ENCODE data around the gene EMC1.

The EMC1 gene

DNA sequence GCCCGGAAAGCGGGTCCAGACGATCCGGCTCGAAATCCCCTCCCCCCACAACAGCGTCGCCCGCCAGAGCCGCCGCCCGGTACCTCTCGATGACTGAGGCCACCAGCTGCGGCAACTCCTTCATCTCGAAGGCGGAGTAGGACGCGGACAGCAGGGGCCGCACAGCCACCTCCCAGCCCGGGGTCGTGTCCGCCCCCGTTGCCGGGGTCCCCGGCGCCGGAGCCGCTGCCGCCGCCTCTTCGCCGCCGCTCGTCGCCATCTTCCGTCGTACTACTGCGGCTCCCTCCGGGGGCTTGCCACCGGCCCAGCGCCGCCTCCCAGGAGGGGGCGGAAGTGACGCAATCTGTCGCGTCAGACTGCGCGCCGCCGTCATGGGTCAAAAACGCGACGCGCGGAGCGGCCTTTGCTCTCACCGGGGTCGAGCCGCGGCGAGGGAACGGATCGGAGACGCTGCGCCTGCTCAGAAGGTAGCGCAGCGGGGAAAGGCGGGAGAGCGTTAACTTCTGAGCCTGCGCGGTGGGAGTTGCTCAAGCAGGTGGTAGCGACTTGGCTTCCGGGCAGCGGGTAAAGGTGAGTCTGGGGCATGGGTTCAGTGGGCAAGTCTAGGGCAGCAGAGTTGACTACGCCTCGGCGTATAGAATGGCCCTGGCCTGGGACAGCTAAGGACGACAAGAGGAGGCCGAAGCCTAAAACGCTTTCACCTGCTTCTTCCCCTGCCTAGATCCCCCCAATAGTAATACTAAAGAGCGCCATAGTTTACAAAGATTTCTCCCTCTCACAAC, 41.1 kb downstream of the EMC1 start, which contains the start of gene UBR4 (continued):
- TF ChIP-seq, protein P1, sequence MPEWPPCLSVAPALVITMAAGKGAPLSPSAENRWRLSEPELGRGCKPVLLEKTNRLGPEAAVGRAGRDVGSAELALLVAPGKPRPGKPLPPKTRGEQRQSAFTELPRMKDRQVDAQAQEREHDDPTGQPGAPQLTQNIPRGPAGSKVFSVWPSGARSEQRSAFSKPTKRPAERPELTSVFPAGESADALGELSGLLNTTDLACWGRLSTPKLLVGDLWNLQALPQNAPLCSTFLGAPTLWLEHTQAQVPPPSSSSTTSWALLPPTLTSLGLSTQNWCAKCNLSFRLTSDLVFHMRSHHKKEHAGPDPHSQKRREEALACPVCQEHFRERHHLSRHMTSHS (tag by site-specific recombination; IDR thresholded peaks at IDR 0.05): no peak
- TF ChIP-seq, protein P2, sequence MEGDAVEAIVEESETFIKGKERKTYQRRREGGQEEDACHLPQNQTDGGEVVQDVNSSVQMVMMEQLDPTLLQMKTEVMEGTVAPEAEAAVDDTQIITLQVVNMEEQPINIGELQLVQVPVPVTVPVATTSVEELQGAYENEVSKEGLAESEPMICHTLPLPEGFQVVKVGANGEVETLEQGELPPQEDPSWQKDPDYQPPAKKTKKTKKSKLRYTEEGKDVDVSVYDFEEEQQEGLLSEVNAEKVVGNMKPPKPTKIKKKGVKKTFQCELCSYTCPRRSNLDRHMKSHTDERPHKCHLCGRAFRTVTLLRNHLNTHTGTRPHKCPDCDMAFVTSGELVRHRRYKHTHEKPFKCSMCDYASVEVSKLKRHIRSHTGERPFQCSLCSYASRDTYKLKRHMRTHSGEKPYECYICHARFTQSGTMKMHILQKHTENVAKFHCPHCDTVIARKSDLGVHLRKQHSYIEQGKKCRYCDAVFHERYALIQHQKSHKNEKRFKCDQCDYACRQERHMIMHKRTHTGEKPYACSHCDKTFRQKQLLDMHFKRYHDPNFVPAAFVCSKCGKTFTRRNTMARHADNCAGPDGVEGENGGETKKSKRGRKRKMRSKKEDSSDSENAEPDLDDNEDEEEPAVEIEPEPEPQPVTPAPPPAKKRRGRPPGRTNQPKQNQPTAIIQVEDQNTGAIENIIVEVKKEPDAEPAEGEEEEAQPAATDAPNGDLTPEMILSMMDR (tag by site-specific recombination; IDR thresholded peaks at IDR 0.05): peak; percentile 43; the same call in 1 of the 2 replicates
- TF ChIP-seq EGR2 (tag by site-specific recombination; IDR thresholded peaks at IDR 0.05; ENCODE audit: low read depth) (no peak; the same call in 1 of the 2 replicates), ZSCAN4 (tag by site-specific recombination; IDR thresholded peaks at IDR 0.05) (no peak), PRDM1 (tag by site-specific recombination; IDR thresholded peaks at IDR 0.05) (0 out of 2 replicates have a peak, but pooled peaks have one; percentile 4), ZNF664 (tag by site-specific recombination; IDR thresholded peaks at IDR 0.05) (0 out of 2 replicates have a peak, but pooled peaks have one; percentile 0), ZNF202 (tag by site-specific recombination; IDR thresholded peaks at IDR 0.05; ENCODE audit: borderline replicate concordance) (no peak), ZNF548 (tag by site-specific recombination; IDR thresholded peaks at IDR 0.05) (no peak), ZBTB21 (tag by site-specific recombination; IDR thresholded peaks at IDR 0.05) (peak; percentile 99), ZNF658 (tag by site-specific recombination; IDR thresholded peaks at IDR 0.05) (no peak), ZFP37 (tag by site-specific recombination; IDR thresholded peaks at IDR 0.05) (no peak), HOXA7 (CRISPR knock-in tag; IDR thresholded peaks at IDR 0.05; ENCODE audit: borderline replicate concordance) (no peak), ZBTB1 (tag by site-specific recombination; IDR thresholded peaks at IDR 0.05) (0 out of 2 replicates have a peak, but pooled peaks have one; percentile 9), SALL2 (tag by site-specific recombination; IDR thresholded peaks at IDR 0.05; ENCODE audit: borderline replicate concordance) (no peak; the same call in 1 of the 2 replicates), ZNF473 (tag by site-specific recombination; IDR thresholded peaks at IDR 0.05) (no peak), ZNF558 (tag by site-specific recombination; IDR thresholded peaks at IDR 0.05) (no peak), ZNF776 (tag by site-specific recombination; IDR thresholded peaks at IDR 0.05; ENCODE audit: borderline replicate concordance) (no peak), ZBTB26 (tag by site-specific recombination; optimal IDR thresholded peaks at IDR 0.05) (peak; percentile 97), ZNF302 (tag by site-specific recombination; IDR thresholded peaks at IDR 0.05; ENCODE audit: low read depth) (peak; percentile 85), ZNF426 (tag by site-specific recombination; IDR thresholded peaks at IDR 0.05) (no peak), ZNF341 (tag by site-specific recombination; IDR thresholded peaks at IDR 0.05; ENCODE audit: low read depth) (peak; percentile 48), IKZF3 (tag by site-specific recombination; IDR thresholded peaks at IDR 0.05) (0 out of 2 replicates have a peak, but pooled peaks have one; percentile 22)
- TF ChIP-seq, protein P3, sequence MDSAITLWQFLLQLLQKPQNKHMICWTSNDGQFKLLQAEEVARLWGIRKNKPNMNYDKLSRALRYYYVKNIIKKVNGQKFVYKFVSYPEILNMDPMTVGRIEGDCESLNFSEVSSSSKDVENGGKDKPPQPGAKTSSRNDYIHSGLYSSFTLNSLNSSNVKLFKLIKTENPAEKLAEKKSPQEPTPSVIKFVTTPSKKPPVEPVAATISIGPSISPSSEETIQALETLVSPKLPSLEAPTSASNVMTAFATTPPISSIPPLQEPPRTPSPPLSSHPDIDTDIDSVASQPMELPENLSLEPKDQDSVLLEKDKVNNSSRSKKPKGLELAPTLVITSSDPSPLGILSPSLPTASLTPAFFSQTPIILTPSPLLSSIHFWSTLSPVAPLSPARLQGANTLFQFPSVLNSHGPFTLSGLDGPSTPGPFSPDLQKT (IDR thresholded peaks at IDR 0.05; ENCODE audit: borderline replicate concordance, low read depth, low read length): peak; percentile 42; the same call in 1 of the 2 replicates
- TF ChIP-seq, protein P4, sequence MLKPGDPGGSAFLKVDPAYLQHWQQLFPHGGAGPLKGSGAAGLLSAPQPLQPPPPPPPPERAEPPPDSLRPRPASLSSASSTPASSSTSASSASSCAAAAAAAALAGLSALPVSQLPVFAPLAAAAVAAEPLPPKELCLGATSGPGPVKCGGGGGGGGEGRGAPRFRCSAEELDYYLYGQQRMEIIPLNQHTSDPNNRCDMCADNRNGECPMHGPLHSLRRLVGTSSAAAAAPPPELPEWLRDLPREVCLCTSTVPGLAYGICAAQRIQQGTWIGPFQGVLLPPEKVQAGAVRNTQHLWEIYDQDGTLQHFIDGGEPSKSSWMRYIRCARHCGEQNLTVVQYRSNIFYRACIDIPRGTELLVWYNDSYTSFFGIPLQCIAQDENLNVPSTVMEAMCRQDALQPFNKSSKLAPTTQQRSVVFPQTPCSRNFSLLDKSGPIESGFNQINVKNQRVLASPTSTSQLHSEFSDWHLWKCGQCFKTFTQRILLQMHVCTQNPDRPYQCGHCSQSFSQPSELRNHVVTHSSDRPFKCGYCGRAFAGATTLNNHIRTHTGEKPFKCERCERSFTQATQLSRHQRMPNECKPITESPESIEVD (tag by site-specific recombination; IDR thresholded peaks at IDR 0.05): no peak
- TF ChIP-seq, protein P5, sequence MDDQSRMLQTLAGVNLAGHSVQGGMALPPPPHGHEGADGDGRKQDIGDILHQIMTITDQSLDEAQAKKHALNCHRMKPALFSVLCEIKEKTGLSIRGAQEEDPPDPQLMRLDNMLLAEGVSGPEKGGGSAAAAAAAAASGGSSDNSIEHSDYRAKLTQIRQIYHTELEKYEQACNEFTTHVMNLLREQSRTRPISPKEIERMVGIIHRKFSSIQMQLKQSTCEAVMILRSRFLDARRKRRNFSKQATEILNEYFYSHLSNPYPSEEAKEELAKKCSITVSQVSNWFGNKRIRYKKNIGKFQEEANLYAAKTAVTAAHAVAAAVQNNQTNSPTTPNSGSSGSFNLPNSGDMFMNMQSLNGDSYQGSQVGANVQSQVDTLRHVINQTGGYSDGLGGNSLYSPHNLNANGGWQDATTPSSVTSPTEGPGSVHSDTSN (CRISPR knock-in tag; IDR thresholded peaks at IDR 0.05): peak; percentile 80
- TF ChIP-seq, protein P6, sequence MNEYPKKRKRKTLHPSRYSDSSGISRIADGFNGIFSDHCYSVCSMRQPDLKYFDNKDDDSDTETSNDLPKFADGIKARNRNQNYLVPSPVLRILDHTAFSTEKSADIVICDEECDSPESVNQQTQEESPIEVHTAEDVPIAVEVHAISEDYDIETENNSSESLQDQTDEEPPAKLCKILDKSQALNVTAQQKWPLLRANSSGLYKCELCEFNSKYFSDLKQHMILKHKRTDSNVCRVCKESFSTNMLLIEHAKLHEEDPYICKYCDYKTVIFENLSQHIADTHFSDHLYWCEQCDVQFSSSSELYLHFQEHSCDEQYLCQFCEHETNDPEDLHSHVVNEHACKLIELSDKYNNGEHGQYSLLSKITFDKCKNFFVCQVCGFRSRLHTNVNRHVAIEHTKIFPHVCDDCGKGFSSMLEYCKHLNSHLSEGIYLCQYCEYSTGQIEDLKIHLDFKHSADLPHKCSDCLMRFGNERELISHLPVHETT (tag by site-specific recombination; IDR thresholded peaks at IDR 0.05): peak; percentile 63
- TF ChIP-seq, protein P7, sequence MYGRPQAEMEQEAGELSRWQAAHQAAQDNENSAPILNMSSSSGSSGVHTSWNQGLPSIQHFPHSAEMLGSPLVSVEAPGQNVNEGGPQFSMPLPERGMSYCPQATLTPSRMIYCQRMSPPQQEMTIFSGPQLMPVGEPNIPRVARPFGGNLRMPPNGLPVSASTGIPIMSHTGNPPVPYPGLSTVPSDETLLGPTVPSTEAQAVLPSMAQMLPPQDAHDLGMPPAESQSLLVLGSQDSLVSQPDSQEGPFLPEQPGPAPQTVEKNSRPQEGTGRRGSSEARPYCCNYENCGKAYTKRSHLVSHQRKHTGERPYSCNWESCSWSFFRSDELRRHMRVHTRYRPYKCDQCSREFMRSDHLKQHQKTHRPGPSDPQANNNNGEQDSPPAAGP (tag by site-specific recombination; IDR thresholded peaks at IDR 0.05): peak; percentile 84

Measured in HEK293 (cell line).